CD4-positive, alpha-beta T cell treated with Interleukin-17A for 4 hours (primary cell): ENCODE results near the gene CRYL1.

Source experiments
- DNase-seq: peaks from one replicate; pipeline ENCODE4 v3.0.0-alpha.2; 2020; ENCODE audit warnings: mixed read lengths

The CRYL1 gene

GRCh38 chr13:20362484-20363041 lies 163.1 kb downstream of the CRYL1 start:
- DNase-seq: no peak

- DNase-seq: no peak
These were observed 164.7 kb downstream of the CRYL1 start for GRCh38 chr13:20360835-20361412.

- DNase-seq: no peak
These were observed 165.6 kb downstream of the CRYL1 start for GRCh38 chr13:20360041-20360491.

GRCh38 chr13:20359335-20359734 lies 166.3 kb downstream of the CRYL1 start:
- no peak for DNase-seq

GRCh38 chr13:20358022-20358421 lies 167.6 kb downstream of the CRYL1 start:
- no peak for DNase-seq

- no peak for DNase-seq
These were observed 169.2 kb downstream of the CRYL1 start for GRCh38 chr13:20356444-20356843.

- no peak for DNase-seq
These were observed 170.9 kb downstream of the CRYL1 start for GRCh38 chr13:20354722-20355121.

GRCh38 chr13:20353973-20354372 lies 171.7 kb downstream of the CRYL1 start:
- no peak for DNase-seq
